ENCODE data around the gene LRRC71. TPM values are rescaled to one million over a fixed set of nuclear protein-coding genes. Genes with fewer than 3 reads are reported as not detected.

Gene LRRC71
- total and polyA plus RNA-seq, 3 donors from 2014 or later, result 17.5 to 49.2 (median 23.1) TPM

GRCh38 chr1:156921053-156921529, 659 bp downstream of the LRRC71 start:
- 68 to 75% methylated on average over 7 of the region's 7 CpGs for WGBS, 2 donors
- no peaks in the 10 kb centered on the region for H3K9me3 ChIP-seq
- peaks cover 10% of the 10 kb centered on the region for H3K4me1 ChIP-seq
- H3K4me3 ChIP-seq, result peak overlapping the region in 1 of 2 donors; percentile 9
- H3K27ac ChIP-seq, result no peak overlapping the region
- intact Hi-C loops (cut with DNase I; ENCODE audit: low total_unique reads), result no loop called here
- no peak for DNase-seq
- TF ChIP-seq POLR2A (IDR thresholded peaks at IDR 0.05) (no peak), CTCF (IDR thresholded peaks at IDR 0.05) (no peak)
- H3K36me3 ChIP-seq (ENCODE audit: low read depth, missing control alignments), result no peaks in the 10 kb centered on the region
- no peaks in the 10 kb centered on the region for H3K27me3 ChIP-seq

- H3K36me3 ChIP-seq (ENCODE audit: low read depth, missing control alignments), result no peaks in the 10 kb centered on the region
- H3K4me1 ChIP-seq, result peaks cover 13% of the 10 kb centered on the region
- H3K9me3 ChIP-seq, result no peaks in the 10 kb centered on the region
- intact Hi-C loops (cut with DNase I; ENCODE audit: low total_unique reads), result no loop called here
- no peak for DNase-seq
- TF ChIP-seq CTCF (IDR thresholded peaks at IDR 0.05) (no peak), POLR2A (IDR thresholded peaks at IDR 0.05) (no peak)
- H3K27me3 ChIP-seq, result no peaks in the 10 kb centered on the region
- H3K4me3 ChIP-seq, result no peak overlapping the region
- H3K27ac ChIP-seq, result no peak overlapping the region
- 28 to 31% methylated on average over 11 of the region's 11 CpGs for WGBS, 2 donors
Measured at GRCh38 chr1:156922986-156923669, 2.7 kb downstream of the LRRC71 start.

GRCh38 chr1:156923670-156924477, 3.4 kb downstream of the LRRC71 start:
- peaks cover 13% of the 10 kb centered on the region for H3K4me1 ChIP-seq
- no peaks in the 10 kb centered on the region for H3K9me3 ChIP-seq
- TF ChIP-seq POLR2A (IDR thresholded peaks at IDR 0.05) (no peak), CTCF (IDR thresholded peaks at IDR 0.05) (no peak)
- H3K36me3 ChIP-seq (ENCODE audit: low read depth, missing control alignments), result no peaks in the 10 kb centered on the region
- intact Hi-C loops (cut with DNase I; ENCODE audit: low total_unique reads), result no loop called here
- WGBS, 2 donors, result 10 to 16% methylated on average over 28 to 53 of the region's 64 CpGs
- no peaks in the 10 kb centered on the region for H3K27me3 ChIP-seq
- H3K4me3 ChIP-seq, result peak overlapping the region; percentile 21 to 23
- DNase-seq, result no peak
- no peak overlapping the region for H3K27ac ChIP-seq

- DNase-seq, result no peak
- peak overlapping the region; percentile 21 to 23 for H3K4me3 ChIP-seq
- H3K4me1 ChIP-seq, result peaks cover 13% of the 10 kb centered on the region
- H3K36me3 ChIP-seq (ENCODE audit: low read depth, missing control alignments), result no peaks in the 10 kb centered on the region
- WGBS, 2 donors, result 49 to 63% methylated on average over 8 to 22 of the region's 22 CpGs
- no peaks in the 10 kb centered on the region for H3K27me3 ChIP-seq
- intact Hi-C loops (cut with DNase I; ENCODE audit: low total_unique reads), result no loop called here
- TF ChIP-seq CTCF (IDR thresholded peaks at IDR 0.05), result no peak
- no peak for TF ChIP-seq POLR2A (IDR thresholded peaks at IDR 0.05)
- no peak overlapping the region for H3K27ac ChIP-seq
- H3K9me3 ChIP-seq, result no peaks in the 10 kb centered on the region
Measured at GRCh38 chr1:156924478-156925153, 4.2 kb downstream of the LRRC71 start.

All from testis (tissue), 3 donors.